GM18498 (cell line): ENCODE results near the gene FBXL7.

ENCODE experiments used
- ATAC-seq: cut with Tn5 transposase; IDR thresholded peaks from one replicate; pipeline ENCODE4 v1.9.1; 2021; ENCODE audit warnings: mild to moderate bottlenecking, moderate library complexity; ENCODE audit not compliant: unreplicated experiment

The FBXL7 gene

DNA sequence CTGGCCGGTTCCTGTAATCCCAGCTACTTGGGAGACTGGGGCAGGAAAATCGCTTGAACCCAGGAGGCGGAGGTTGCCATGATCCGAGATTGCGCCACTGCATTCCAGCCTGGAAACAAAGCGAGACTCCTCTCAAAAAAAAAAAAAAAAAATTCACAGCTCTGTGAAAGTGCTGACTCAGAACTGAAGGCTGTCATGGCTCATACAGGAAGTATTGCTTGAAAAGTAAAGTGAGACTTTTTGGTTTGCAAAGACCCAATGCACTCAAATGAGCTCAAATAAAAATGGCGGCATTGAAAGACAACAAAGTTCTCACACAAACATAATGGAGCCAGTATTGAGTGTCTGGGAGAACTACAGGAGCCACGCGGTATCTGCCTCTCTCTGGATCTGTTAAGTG is 202.1 kb downstream of the FBXL7 start:
- ATAC-seq: no peak

DNA sequence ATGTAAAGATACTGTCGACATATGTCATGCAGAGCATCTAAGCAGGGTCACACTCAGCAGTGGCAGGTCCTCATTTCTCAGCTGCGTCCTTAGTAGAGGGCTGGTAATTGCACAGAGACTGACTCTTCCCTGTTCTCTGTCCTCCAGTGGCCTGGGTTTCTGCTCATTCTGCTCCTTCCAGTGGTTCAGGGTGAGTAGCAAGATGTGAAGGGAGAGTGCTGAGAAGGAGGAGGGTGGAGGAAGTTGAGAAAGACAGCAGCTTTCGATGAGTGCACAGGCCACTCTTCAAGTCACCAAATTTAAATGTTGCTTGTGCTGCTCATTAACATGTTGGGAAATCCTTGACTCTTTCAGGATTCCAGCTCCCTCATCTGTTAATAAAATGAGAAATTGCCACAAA is 203.9 kb downstream of the FBXL7 start:
- ATAC-seq: no peak

DNA sequence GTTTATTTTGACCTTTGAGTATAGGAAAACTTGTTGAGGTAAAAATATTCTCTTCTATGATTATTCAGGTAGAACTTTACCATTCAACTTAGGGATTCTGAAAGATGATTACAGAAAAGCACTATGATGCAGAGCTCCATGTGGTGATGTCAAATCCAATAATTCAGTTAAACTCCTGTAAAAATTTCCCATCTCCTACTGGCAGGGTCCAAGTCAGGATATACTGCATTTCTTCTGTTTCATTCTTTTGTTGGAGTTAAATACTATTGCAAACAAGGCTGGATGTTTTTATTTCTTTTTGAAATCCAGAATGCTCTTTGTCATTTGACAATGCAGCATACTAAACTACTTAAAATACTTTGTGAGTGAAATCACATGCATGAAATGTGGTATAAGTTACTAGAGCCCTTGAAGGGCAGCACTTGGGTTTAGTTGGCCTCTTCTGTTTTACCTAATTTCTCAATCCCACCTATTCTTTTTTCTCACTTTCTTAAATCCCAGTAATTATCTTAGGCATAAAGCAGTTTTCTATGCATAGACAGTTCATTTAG is 204.5 kb downstream of the FBXL7 start:
- no peak for ATAC-seq

DNA sequence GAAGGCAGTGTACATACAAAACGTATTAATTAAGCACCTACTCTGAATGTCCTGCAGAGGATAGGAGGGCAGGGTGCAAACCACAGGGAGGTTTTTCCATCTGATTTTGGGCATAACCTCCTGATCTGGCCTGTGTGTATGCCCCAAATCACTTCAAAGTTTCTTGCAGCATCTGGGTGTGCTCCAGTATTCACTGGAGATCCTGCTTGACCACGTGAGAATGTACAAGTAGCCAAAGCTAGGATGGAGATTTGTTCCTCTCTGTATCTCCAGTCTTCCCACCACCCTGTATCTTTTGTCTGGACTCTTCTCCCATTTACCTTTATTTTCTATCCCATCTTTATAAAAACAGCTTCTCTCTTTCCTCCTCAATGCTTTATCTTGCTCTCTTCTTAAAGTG is 207.7 kb downstream of the FBXL7 start:
- ATAC-seq: no peak

DNA sequence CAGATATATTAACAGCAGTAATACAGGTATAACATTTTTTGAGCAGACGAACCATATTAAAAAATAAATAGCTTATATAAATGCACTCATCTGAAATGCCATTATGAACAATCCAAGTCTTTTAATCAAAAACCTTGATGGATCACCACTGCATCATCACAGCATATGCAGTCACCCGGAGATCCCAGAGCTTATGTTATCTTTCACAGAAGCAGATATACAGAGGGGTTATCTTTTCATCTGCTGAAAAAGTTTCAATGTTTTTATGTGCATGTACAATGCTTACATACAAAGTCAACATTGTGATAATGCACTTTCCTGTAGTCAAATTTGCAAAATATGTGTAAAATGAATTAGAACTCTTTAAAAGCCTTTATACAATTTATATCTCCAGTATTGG is 211.9 kb downstream of the FBXL7 start:
- no peak for ATAC-seq

DNA sequence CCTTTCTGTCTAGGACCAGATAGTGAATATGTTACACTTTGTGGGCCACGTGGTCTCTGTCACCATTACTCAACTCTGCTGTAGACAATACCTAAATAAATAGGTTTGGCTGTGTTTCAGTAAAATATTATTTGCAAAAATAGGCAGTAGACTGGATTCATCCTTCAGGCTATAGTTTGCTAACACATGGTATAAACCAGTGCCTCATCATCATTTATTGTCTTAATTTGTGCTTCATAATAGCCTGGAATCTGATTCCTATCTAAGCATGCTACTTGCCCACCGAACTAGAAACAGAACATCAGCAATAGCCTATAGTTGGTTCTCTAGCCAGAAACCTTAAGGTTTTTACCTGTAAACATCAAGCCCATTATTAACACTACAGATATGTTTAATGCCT is 215.6 kb downstream of the FBXL7 start:
- no peak for ATAC-seq

DNA sequence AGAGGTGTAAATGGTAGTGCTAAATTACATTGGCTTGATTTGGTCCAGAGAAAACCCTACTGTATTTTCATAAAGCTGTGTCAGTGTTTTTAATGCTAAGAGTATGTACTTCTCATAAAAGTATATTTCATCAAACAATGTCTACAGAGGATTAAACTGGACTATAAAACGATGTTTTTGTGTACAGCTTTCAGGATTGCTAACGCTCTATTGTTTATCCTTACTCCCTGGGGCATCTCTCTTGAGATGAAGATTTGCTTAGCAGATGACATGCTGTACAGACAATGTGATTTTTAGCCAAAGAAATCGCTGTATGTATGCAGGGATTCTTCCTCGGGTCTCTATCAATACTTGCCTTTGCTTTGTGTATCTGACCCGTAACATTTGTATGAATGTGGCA is 216.0 kb downstream of the FBXL7 start:
- ATAC-seq: no peak

DNA sequence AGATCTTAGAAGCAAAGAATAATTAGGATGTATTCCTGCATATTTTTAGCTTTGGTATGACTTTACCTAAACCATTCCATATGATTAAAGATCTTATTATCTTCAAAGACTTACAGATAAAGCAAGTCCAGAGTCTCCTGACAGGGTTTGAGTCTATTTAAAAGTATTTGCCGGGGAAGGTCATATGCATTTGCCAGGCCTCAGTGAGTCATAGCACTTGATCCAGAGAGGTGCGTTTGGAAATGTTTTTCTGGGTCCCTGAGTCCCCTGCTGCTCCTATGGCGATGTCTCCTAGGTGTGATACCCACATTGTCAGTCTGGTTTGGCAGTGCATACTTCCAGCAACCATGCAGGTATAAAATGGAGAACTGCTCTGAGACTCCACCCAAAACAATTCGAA is 217.0 kb downstream of the FBXL7 start:
- ATAC-seq: no peak

DNA sequence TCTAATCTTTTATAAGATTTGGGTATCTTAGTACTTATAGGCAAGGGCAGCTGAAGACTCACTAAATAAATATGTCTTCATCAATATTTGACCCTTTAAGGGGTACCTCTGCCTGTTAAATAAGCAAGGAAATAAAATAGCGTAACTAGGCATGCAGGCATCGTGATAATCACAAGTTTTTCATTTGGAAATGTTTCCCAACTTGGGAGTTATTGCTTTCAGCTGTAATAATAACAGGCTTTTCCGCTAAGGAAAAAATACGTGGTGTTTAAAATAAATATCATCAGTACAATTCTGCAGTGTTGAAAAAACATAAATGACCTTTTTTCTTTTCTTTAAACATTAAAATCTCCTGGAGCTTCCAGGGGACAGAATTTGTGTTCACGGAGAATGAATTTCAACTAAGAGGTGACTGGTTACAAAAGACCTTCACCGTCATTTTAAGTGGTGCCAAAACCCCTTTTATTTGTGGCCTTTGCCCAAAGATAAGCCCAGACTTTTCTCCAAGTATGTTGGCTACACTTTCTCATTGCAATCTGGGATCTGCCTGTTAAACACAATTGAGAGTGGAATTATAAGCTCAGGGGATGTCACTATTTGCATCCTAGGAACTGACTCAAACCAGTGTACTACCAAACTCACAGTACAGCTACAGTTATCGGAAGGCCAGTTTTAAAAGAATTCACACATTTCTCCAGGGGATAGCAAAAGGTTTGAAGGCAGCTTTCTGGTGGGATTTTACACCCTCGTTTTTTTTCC is 218.6 kb downstream of the FBXL7 start:
- no peak for ATAC-seq

DNA sequence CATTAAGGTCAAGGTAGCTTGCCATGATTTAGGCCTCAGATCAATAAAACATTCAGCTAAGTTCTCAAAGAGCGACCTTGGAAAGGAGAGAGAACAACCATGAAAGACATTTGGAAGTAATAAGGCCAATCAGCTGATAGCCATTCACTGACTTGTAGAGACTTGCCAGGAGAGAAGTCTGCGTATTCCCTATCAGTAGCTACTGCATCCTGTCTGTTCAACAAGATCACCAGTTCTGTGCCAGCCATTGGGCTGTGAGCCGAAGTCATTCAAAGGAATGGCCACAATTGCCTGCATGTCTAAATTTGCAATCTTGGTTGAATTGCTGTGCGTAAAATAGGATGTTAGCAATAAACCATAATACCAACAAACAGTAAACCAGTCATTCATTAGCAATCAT is 219.8 kb downstream of the FBXL7 start:
- ATAC-seq: no peak

DNA sequence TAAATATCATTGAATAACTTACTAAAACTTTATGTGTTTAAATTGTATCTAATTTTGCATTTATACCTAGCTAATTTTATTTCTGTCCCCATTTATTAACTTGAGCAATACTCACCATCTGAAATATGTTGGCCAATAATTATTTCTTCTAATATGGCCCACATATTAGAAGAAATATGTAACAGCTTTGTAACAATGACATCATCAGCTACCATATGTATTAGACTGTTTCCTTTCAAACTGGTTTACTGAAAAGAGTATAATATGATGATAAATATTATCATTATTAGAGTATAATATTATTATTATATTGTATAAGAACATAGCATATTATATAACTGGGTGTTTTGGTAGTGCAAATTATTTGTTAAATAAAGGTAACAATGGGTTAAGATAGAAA is 220.5 kb downstream of the FBXL7 start:
- no peak for ATAC-seq

DNA sequence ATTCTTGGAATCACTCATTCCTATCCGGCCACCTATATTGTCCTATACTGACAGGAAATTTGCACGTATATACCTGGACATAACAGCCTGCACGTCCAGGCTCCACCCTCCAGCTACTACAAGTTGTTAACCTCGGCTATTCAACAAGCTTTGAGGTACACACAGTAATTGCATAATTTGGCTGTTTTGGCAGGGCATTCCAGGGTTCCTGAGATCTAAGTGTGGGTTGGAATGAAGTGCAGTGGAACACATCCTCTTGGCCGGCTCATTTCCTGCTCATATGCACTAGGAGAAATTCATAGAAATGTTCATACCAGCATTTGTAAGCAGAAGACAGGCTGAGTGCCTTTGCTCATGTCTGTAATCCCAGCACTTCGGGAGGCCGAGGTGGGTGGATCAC is 222.3 kb downstream of the FBXL7 start:
- no peak for ATAC-seq

DNA sequence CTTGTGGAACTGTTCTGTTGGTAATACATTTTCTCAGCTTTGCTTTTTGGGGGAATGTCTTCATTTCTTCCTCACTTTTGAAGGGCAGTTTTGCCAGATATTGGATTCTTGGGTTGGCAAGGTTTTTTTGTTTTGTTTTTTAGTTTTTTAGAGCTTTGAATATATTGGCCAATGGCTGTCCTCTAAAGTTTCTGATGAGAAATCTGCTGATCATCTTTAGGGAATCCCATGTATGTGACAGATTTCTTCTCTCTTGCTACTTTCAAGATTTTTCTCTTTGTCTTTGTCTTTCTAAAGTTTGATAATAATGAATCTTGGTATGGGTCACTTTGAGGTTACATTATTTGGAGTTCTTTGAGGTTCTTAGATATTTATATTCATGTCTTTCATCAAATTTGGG is 227.4 kb downstream of the FBXL7 start:
- ATAC-seq: no peak

DNA sequence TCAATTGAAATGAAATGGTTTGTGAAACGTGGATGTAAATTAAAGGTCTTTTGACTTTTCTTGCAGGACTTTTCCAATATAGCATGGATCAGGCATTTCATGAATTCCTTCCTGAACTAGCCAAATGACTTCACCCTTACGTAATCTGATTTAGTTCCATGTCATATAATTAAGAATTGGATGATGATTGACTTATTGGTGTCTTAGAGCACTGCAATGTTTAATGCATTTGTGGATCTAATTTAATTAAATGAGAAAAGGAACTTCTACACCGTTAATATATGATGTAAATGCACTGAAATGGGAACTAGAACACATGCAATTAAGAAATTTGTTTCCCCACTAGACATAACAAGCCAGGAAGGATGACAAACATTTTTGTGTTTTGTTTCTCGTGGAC is 228.8 kb downstream of the FBXL7 start:
- no peak for ATAC-seq

DNA sequence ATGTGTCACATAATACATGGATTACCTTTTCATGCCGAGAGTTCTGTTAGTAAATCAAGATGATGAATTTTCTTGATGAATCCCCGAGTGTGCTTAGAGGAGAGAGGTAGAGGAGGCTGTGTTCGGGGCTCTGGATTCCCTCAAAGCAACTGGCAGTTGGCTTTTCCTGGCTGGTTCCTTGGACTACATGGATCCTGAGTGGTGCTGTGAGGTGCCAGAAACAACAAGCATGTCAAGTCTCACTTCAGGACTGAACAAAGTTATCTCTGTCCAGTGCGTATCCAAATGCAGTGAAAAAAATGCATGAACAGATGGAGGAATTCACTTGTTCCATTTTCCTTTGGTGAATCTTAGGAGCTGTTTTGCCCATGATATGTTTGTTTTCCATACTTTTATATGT is 231.7 kb downstream of the FBXL7 start:
- no peak for ATAC-seq

DNA sequence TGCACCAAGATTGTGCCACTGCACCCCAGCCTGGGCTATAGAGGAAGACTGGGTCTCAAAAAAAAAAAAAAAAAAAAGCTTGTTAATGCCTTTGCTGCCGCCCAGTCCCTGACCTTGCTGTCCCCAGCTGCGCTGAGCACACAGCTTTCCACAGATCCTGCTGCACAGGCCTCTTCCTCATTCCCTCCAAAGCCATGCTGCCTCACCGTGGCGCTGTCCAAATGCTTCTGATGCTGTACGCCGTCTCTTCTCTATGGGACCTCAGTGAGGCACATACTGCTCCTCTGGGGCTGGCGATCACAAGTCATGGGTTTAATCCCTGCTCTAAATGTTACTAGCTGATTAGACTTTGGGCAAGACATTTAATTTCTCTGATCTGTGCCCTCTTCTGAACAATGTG is 234.1 kb downstream of the FBXL7 start:
- ATAC-seq: no peak

DNA sequence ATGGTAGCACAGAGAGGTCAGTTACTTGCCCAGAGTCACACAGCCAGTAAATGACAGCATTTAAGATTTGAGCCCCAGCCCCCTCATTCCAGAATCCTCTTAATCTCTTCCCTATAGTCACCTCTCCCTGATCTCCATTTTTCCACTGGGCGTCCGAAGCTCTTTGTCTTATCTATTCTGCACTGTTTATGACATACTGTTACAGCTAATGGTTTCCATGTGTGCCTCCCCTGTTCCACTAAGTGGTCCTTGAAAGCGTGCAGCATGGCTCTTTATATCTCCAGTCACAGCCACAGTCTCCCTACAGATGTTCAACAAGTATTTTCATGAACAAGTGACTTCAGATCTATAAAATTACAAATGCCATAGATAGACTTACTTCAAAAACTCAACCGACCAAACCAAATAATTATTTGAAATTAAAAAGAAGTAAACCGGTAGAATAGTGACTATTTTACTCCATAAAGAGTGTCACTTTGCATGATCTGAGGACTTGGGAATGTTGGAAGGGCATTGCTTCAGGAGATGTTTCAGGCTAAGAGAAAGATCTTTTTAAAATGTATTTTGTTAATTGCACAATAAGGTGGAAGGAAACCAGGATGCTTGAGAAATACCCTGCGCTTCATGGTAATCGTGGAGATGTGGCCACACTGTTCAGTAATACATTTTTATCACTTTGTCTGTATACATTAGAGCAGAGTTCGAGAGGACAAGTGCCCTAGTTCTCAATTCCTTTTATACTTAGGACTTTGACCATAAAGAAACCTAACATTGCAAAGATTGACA is 237.2 kb downstream of the FBXL7 start:
- no peak for ATAC-seq

DNA sequence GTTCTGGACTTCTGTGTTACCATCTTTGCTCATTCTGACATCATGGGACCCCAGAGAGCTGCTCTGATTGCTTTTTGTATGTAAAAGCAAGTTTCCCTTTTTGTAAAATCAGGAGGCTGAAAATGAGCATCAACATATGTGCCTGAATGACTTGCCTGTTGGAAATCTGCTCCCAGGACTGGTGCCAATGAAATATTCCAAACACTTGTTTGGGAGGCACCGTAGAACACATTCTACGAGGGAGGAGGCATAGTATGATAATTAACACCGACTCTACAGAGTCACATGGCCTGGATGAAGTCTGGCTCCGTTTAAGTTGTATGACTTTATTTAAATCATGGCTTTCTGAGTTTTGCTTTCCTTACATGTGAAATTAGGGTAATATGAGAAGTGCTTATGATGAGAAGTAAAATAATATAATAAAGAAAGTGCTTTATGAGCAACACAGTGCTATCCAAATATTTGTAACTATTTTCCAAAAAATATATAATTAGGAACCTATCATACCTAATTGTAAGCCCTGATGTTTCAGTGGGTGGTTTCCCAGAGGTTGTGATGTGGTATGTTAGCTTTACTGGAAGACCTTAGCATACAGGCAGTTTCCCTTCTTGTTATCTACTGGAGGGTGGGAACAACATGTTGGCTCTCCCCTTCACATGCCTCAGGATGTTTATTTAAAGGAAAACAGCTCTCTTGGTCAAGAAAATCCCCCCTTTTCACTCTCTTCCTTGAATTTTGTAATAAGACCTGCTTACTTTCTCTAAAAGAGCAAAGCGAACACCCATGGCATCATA is 238.1 kb downstream of the FBXL7 start:
- ATAC-seq: no peak

DNA sequence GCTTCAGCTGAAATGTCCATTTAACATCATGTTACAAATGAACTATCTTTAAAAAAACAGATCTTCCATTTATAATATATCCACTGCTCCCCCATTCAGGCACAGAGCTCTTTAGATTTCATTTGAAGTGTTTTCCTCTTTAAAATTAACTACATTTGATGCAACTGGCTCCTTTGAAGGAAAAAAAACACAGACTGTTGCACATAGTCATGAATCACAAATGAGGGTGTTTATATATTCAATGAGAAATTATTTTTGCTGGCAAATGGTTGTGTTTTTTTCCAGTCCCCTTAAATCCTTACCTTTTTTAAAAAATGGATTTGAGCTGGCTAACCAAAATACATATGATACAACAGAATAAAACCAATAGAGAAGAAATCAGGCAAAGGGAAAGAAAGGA is 240.4 kb downstream of the FBXL7 start:
- ATAC-seq: no peak

DNA sequence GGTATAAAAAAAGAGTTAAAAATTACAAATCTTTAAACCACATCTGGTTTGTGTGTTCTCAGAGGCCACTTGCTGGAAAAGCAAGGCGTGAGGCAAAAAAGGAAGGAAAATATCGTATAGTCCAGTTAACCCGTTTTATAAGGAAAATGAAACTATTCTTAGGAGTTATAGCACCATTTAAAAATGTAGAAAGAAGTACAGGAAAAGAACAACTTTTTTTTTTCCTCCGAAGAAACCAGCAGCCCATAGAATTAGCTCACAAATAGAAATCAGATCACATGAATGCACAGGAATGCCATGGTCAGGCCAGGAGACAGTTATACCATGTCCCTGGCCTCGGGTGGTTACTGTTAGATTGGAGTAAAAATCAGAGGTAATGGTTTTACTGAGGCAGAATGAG is 241.6 kb downstream of the FBXL7 start:
- no peak for ATAC-seq

DNA sequence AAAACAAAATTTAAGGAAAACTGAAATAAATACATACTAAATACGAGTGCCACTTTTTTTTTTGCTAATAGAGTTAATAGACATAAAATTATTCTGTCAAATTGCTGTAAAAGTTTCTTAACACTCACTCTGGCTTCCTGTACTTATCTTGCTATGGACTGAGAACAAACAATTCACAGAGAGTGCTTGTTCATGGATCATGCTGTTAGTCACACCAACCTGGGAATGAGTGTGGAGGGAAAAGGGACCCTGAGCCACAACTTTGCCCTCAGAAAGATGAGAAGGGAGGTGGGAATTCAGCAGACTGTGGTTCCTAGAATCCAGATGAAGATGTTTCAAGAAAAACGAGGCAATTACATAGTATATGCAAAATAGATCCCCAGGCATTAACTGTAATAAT is 246.9 kb downstream of the FBXL7 start:
- no peak for ATAC-seq

DNA sequence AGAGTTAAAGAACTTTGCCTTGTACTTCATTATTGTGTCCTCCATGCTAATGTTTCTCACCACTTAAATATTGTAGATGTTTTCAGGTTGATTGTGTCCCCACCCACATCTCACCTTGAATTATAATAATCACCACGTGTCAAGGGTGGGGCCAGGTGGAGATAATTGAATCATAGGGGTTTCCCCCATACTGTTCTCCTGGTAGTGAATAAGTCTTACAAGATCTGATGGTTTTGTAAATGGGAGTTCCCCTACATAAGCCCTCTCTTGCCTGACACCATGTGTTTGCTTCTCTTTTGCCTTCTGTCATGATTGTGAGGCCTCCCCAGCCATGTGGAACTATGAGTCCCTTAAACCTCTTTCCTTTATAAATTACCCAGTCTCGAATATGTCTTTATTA is 248.3 kb downstream of the FBXL7 start:
- ATAC-seq: no peak
